ENCODE data around the gene MSI2. TPM values are rescaled to one million over a fixed set of nuclear protein-coding genes. Genes with fewer than 3 reads are reported as not detected.
A peak's percentile ranks its signal among the peaks of the same experiment; 100 is the strongest.

Gene MSI2
- total RNA-seq, 2 donors from 2014 or later: 30.1 to 41.1 TPM

DNA sequence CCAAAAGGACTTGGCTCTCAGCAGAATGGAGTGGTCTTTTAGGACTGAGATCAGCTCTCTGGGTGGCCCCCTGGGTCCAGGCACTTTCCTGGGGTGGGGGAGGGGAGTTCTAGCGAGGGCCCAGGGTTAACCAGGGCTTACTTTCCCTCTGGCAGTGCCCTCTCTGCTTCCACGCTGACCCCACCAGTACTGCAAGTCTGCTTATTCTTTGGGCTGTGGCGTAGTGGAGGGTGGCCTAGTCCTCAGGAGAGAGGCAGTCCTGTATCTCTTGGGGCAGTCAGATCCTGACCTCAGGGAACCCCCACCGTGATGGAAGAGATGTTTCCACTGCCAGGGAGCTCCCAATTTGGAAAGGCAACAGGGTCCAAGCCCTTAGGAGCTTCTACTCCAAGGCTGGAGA lies 409.4 kb downstream of the MSI2 start:
- H3K36me3 ChIP-seq: no peaks in the 10 kb centered on the region
- peaks cover 0 to 24% of the 10 kb centered on the region in 2 donors for H3K4me1 ChIP-seq
- H3K27ac ChIP-seq: peak overlapping the region in 1 of 2 donors; percentile 34
- no peak overlapping the region for H3K4me3 ChIP-seq
- no peaks in the 10 kb centered on the region for H3K27me3 ChIP-seq
- TF ChIP-seq, protein P1, sequence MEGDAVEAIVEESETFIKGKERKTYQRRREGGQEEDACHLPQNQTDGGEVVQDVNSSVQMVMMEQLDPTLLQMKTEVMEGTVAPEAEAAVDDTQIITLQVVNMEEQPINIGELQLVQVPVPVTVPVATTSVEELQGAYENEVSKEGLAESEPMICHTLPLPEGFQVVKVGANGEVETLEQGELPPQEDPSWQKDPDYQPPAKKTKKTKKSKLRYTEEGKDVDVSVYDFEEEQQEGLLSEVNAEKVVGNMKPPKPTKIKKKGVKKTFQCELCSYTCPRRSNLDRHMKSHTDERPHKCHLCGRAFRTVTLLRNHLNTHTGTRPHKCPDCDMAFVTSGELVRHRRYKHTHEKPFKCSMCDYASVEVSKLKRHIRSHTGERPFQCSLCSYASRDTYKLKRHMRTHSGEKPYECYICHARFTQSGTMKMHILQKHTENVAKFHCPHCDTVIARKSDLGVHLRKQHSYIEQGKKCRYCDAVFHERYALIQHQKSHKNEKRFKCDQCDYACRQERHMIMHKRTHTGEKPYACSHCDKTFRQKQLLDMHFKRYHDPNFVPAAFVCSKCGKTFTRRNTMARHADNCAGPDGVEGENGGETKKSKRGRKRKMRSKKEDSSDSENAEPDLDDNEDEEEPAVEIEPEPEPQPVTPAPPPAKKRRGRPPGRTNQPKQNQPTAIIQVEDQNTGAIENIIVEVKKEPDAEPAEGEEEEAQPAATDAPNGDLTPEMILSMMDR (IDR thresholded peaks at IDR 0.05): no peak
- no peak for DNase-seq (ENCODE audit: low spot score)
- no peaks in the 10 kb centered on the region for H3K9me3 ChIP-seq

DNA sequence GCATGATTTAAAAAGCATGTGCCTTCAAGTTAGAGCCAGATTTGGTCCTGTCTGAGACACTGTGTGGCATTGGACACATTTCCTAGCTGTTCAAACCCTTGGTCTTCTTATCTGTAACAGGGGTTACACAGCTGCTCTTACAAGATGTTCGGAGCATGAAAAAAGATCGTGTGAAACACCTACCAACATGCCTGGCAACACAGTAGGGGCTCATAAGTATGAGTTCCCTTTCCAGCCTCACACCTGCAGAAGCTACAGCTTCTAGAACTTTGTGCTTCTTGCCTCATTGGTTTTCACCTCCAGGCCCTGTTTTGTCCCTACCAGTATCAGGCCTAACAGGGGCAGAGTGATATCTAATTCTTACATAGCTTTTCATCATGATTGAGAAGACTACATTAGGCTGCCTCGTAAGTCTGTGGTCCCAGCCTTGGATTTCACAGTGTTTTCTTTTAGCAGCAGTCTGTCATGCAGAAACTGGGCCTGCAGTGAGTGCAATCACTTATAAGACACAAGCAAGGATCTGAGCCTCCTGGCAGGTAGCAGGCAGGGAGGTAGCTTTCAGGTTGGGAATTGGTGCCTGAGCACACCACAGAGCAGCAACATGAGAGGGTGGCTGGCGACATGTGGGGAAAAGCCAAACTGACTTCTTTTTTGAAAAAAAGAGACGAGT lies 410.0 kb downstream of the MSI2 start:
- Histone ChIP-seq H3K27ac (no peak overlapping the region), H3K4me3 (no peak overlapping the region), H3K4me1 (peaks cover 0 to 24% of the 10 kb centered on the region in 2 donors), H3K9me3 (no peaks in the 10 kb centered on the region), H3K36me3 (no peaks in the 10 kb centered on the region), H3K27me3 (no peaks in the 10 kb centered on the region)
- TF ChIP-seq, protein P1 (IDR thresholded peaks at IDR 0.05): no peak
- no peak for DNase-seq (ENCODE audit: low spot score)

DNA sequence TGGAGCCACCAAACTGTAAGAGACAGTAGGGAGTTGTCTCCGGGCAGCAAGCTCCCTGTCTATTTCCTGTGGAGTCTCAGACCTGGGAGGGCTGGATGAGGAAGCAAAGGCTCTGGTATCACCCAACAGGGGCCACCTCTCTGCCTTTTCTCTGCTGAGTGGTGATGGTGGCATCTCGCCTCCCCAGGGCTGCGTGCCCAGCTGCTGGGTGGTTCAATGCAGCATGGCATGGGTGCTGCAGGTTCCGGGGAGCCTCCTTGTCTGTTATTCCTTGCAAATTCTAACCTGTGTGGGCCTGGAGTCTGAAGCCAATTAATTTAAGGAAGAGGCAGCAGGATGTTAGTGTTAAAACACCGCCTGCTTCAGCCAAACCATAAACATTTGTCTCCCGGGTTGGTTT lies 410.6 kb downstream of the MSI2 start:
- Histone ChIP-seq H3K9me3 (no peaks in the 10 kb centered on the region), H3K27ac (no peak overlapping the region), H3K36me3 (no peaks in the 10 kb centered on the region), H3K4me1 (peaks cover 0 to 24% of the 10 kb centered on the region in 2 donors), H3K27me3 (no peaks in the 10 kb centered on the region), H3K4me3 (no peak overlapping the region)
- TF ChIP-seq, protein P1 (IDR thresholded peaks at IDR 0.05): no peak
- DNase-seq (ENCODE audit: low spot score): no peak

DNA sequence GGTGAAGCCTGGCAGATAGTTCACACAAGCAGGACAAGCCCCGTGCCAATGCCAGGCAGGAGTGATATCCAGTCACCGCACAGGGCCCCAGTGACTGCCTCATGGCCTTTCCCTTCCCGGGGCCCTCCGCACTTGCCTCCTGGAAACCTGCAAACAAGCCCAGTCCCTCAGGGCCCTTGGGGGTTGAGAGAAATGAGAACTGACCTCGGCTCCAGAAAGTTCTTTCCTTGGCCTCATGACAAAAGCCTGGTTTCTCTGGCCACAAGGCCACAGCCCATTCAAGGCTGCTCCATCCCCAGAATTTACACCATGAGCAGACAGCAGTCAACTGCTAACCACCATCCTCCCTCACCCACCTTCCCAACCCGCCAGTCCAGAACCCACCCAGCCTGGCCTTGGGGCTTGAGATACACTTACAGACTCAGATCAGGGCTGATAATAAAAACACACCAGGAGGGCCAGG lies 411.2 kb downstream of the MSI2 start:
- no peaks in the 10 kb centered on the region for H3K27me3 ChIP-seq
- TF ChIP-seq, protein P1 (IDR thresholded peaks at IDR 0.05): no peak
- no peaks in the 10 kb centered on the region for H3K36me3 ChIP-seq
- H3K4me3 ChIP-seq: no peak overlapping the region
- H3K27ac ChIP-seq: no peak overlapping the region
- no peaks in the 10 kb centered on the region for H3K9me3 ChIP-seq
- H3K4me1 ChIP-seq: peaks cover 0 to 18% of the 10 kb centered on the region in 2 donors
- peak; percentile 53 for DNase-seq (ENCODE audit: low spot score)

DNA sequence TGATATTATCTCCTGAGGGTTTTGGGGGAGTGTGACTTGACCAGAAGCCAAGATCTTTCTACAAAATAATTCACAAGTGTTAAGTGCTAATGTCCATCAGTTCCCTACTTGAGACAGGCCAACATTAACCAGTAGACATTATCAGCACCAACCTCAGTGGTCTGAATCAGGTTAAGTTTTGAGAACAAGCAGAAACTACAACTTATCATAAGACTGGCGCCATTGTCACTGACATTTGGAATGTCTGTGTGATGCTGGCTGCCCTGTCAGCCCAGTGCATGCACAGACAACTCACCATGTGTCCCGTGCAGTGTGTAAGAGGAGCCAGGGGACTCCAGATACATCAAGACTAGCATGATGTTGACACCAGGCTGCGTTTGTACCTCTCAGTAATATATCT lies 412.0 kb downstream of the MSI2 start:
- Histone ChIP-seq H3K36me3 (no peaks in the 10 kb centered on the region), H3K9me3 (no peaks in the 10 kb centered on the region), H3K4me3 (no peak overlapping the region), H3K27ac (no peak overlapping the region), H3K27me3 (no peaks in the 10 kb centered on the region), H3K4me1 (peaks cover 0 to 12% of the 10 kb centered on the region in 2 donors)
- TF ChIP-seq, protein P1 (IDR thresholded peaks at IDR 0.05): no peak
- peak; percentile 32 for DNase-seq (ENCODE audit: low spot score)

Data from right atrium auricular region (tissue), 2 donors.